Activated CD8-positive, alpha-beta memory T cell treated with anti-CD3 and anti-CD28 coated beads for 48 hours (primary cell): ENCODE measurements around the gene SLC16A11.

ENCODE experiments used
- DNase-seq, 3 experiments: peaks; one replicate each; pipeline ENCODE4 v3.0.0-alpha.2; 2020; ENCODE audit warnings: low read depth in 2 of 3, low spot score in 2 of 3

Gene SLC16A11

GRCh38 chr17:7026471-7027115 lies 17.3 kb downstream of the SLC16A11 start:
- DNase-seq, result no peak

- DNase-seq, result no peak
These were observed 18.6 kb downstream of the SLC16A11 start for GRCh38 chr17:7025245-7025644.

GRCh38 chr17:7024402-7024785 lies 19.5 kb downstream of the SLC16A11 start:
- DNase-seq, result no peak

GRCh38 chr17:7023576-7024401 lies 20.1 kb downstream of the SLC16A11 start:
- peak in 2 of 3 experiments; percentile 87 to 93 for DNase-seq

GRCh38 chr17:7022781-7023571 lies 20.9 kb downstream of the SLC16A11 start, which contains the start of gene BCL6B:
Gene BCL6B, plus strand, starts transcription at chr17:7023050. Its CDS starts 622 bp downstream, at chr17:7023672.
- no peak for DNase-seq

- DNase-seq, result peak in 2 of 3 experiments; percentile 74 to 75
These were observed 21.7 kb downstream of the SLC16A11 start for GRCh38 chr17:7021993-7022778.

- DNase-seq, result no peak
These were observed 22.8 kb downstream of the SLC16A11 start for GRCh38 chr17:7020894-7021664.

- no peak for DNase-seq
These were observed 23.9 kb downstream of the SLC16A11 start for GRCh38 chr17:7019839-7020519.

GRCh38 chr17:7019367-7019766 lies 24.5 kb downstream of the SLC16A11 start:
- DNase-seq, result no peak

GRCh38 chr17:7018331-7018964 lies 25.4 kb downstream of the SLC16A11 start:
- DNase-seq, result no peak

GRCh38 chr17:7017827-7018200 lies 26.1 kb downstream of the SLC16A11 start:
- DNase-seq, result no peak

- DNase-seq, result no peak
These were observed 26.7 kb downstream of the SLC16A11 start for GRCh38 chr17:7016886-7017826.

GRCh38 chr17:7016418-7016817 lies 27.5 kb downstream of the SLC16A11 start:
- DNase-seq, result no peak

GRCh38 chr17:7014995-7015958 lies 28.6 kb downstream of the SLC16A11 start:
- peak in 2 of 3 experiments; percentile 50 to 75 for DNase-seq

- DNase-seq, result peak; percentile 87 to 90 (median 90)
These were observed 29.5 kb downstream of the SLC16A11 start for GRCh38 chr17:7014261-7014994.

GRCh38 chr17:7011942-7012254 lies 32.0 kb downstream of the SLC16A11 start:
- no peak for DNase-seq
